WI38 (cell line): Measurements from ENCODE around the gene CIAO2B.
"Not testable (repeated sequence)": the region's sequence is repeated elsewhere in the genome, so short reads cannot be mapped to it uniquely, and the experiment has no call there.

Experiments
- H3K4me3 ChIP-seq: 2 replicates; pipeline ENCODE4 v1.5.1; 2011; ENCODE audit warnings: low read depth, mild to moderate bottlenecking, control low read depth, low read length
- TF ChIP-seq, protein P1 (sequence below): IDR thresholded peaks from 2 replicates; pipeline ENCODE4 v1.5.1; 2012; ENCODE audit warnings: low read depth, mild to moderate bottlenecking, control low read depth, low read length

CIAO2B gene

DNA sequence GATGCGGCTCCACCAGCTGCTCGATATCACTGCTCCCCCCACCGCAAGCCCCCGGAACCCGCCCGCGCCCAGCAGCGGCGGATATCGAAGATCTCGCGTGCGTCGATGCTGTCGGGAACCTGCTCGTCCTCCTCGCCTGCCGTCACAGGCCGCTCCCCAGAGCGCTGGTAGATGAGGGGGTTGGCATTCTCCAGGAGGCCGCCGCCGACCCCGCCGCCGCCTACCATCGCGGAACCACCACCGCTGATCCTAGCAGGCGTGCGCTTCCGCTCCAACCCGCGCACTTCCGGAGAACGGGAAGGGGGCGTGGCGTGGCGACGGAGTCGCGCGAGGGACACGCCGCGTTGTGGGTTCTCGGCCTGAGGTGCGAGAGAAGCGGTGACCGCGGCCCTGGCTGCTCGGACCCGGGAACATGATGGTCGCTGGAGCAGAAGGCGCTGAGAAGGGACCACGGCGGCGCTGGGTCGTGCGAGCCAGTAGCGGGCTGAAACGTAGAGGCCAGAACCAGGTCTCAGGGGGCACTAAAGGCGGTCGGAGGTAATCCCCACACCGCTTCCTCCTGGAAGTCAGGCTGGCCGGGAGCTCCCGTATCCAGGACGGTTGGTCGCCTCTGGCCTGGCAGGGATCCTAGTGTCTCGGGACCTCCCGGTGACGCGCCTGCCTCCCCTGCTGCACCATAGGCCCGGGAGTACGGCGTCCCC lies at the start of gene CIAO2B:
Gene CIAO2B, minus strand, starts transcription at position 265 of the 701 bp plus-strand sequence. Its CDS starts 38 bp downstream, at position 227.
- TF ChIP-seq, protein P1, sequence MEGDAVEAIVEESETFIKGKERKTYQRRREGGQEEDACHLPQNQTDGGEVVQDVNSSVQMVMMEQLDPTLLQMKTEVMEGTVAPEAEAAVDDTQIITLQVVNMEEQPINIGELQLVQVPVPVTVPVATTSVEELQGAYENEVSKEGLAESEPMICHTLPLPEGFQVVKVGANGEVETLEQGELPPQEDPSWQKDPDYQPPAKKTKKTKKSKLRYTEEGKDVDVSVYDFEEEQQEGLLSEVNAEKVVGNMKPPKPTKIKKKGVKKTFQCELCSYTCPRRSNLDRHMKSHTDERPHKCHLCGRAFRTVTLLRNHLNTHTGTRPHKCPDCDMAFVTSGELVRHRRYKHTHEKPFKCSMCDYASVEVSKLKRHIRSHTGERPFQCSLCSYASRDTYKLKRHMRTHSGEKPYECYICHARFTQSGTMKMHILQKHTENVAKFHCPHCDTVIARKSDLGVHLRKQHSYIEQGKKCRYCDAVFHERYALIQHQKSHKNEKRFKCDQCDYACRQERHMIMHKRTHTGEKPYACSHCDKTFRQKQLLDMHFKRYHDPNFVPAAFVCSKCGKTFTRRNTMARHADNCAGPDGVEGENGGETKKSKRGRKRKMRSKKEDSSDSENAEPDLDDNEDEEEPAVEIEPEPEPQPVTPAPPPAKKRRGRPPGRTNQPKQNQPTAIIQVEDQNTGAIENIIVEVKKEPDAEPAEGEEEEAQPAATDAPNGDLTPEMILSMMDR: no peak
- H3K4me3 ChIP-seq: peak within 1 kb of the TSS; percentile 100

DNA sequence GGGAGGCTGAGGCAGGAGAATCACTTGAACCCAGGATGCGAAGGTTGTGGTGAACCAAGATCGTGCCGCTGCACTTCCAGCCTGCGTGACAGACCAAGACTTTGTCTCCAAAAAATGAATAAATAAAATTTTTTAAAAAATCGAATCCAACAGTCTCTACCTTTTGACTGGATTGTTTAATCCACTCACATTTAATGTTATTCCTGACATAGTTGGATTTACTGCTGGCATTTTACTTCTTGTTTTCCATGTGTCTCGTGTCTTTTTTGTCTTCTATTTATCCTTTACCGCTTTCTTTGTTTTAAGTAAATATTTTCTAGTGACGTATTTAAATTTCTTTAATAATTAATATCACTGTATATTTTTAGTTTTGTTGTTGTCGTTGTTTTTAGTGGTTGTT lies 48.8 kb upstream of the CIAO2B start:
- H3K4me3 ChIP-seq: no peak overlapping the region
- TF ChIP-seq, protein P1: no peak

DNA sequence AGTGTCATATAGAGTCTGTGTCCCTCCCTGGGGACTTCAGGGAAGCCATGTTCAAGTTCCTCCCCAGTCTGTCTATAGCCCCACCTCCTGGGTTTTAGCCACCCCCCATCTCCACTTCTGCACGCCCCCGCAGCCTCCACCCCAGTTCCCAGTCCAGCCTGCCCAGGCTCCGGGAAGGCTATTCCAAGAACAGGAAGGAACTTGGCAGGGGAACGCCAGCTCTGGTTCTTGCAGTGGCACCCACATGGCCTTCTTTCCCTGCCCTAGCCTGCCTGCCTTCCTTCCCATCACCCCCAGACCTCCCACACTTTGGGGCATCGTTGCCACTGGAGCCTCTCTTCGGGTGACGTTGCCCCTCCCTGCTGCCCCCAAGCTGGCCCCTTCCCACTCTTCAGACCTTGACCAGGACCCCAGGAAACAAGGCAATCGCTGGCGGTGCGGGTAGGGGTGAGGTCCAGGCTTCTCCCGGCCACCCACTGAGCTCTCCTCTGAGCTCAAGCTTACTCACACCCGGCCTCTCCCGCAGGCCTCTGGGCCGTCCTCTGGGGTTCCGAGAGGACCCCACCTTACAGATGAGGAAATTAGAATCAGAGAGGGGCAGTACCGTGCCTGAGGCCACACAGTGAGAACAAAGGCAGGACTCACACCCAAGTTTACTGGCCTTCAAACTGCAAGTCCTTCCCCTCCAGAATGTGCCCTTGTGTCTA lies 45.0 kb upstream of the CIAO2B start:
- TF ChIP-seq, protein P1: no peak
- H3K4me3 ChIP-seq: no peak overlapping the region

DNA sequence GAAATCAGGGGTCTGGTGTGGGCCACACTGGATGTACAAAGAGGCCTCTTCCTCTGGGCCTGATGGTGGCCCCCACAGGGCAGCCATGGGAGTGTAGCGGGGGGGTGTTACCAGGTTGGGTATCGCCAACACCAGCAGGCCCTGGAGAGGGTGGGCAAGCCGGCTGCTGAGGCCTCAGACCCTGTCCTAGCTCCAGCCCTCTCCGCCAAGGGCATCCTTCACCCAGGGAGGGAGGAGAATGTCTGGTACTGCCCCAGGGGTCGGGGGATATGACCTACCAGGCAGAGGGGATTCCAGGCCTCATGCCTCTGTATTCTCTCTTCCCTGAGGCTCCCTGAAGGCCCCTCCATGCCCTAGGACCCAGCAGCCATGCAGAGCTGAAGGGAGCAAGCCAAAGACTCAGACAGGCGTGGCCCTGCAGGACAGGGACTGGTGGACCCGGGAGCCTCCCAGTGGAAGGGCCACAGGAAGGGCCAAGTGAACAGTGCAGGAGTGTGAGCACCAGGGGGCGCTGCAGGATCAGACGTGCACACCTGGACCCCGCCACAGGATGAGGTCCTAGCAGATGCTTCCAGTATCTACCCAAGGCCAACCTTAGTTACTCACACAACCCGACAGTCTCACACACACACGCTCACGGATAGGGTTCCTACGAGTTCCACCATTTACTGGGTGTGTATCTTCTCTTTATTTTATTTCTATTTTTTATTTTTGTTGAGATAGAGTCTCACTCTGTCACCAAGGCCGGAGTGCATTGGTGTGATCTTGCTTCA lies 43.3 kb upstream of the CIAO2B start:
- TF ChIP-seq, protein P1: peak; percentile 85
- no peak overlapping the region for H3K4me3 ChIP-seq

DNA sequence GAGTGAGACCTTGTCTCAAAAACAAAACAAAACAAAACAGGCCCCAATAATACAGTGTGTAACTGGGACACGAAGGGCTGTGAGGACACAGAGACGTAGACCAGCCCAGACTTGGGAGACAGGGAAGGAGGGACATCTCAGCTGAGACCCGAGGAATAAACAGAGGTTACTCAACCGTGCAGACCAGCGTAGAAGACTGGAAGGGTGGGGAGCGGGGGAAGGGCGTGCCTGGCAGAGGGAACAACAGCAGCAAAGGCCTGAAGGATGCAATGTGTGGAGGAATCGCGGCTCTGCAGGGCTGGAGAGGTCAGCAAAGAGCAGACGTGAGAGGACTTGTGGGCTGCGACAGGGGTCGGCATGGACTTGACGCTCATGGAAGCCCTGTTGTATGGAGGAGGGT lies 42.5 kb upstream of the CIAO2B start:
- no peak overlapping the region for H3K4me3 ChIP-seq
- TF ChIP-seq, protein P1: no peak

DNA sequence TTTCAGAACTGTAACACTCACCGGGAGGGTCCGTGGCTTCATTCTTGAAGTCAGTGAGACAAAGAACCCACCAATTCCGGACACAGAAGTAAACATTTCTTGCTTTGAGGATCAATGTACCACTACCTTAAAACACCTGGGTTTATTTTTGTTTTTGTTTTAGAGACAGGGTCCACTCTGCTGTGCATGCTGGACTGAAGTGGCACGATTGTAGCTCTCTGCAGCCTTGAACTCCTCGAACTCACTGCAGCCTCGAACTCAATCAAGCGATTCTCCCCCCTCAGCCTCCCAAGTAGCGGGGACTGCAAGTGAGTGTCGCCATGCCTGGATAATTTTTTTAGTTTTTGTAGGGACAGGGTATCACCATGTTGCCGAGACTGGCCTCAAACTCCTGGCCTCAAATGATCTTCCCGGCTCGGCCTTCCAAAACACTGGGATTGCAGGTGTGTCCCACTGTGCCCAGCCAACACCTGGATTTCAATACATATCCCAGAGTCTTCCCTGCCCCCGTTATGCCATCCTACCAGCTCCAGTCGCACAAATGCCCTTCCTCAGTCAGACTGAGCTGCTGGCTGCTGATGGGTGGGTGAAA lies 41.2 kb upstream of the CIAO2B start:
- no peak overlapping the region for H3K4me3 ChIP-seq
- TF ChIP-seq, protein P1: no peak

DNA sequence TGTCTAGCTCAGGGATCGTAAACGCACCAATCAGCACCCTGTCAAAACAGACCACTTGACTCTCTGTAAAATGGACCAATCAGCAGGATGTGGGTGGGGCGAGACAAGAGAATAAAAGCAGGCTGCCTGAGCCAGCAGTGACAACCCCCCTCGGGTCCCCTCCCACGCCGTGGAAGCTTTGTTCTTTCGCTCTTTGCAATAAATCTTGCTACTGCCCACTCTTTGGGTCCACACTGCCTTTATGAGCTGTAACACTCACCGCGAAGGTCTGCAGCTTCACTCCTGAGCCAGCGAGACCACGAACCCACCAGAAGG lies 40.7 kb upstream of the CIAO2B start:
- H3K4me3 ChIP-seq: not testable (repeated sequence)

DNA sequence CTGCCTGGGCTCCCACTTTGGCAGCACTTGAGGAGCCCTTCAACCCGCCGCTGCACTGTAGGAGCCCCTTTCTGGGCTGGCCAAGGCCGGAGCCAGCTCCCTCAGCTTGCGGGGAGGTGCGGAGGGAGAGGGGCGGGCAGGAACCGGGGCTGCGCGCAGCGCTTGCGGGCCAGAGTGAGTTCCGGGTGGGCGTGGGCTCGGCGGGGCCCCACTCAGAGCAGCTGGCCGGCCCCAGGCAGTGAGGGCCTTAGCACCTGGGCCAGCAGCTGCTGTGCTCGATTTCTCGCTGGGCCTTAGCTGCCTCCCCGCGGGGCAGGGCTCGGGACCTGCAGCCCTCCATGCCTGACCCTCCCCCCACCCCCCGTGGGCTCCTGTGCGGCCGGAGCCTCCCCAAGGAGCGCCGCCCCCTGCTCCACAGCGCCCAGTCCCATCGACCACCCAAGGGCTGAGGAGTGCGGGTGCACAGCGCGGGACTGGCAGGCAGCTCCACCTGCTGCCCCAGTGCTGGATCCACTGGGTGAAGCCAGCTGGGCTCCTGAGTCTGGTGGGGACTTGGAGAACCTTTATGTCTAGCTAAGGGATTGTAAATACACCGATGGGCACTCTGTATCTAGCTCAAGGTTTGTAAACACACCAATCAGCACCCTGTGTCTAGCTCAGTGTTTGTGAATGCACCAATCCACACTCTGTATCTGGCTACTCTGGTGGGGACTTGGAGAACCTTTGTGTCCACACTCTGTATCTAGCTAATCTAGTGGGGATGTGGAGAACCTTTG lies 40.1 kb upstream of the CIAO2B start:
- not testable (repeated sequence) for H3K4me3 ChIP-seq
